ENCODE data around the gene PTPRD. TPM values are rescaled to one million over a fixed set of nuclear protein-coding genes. Genes with fewer than 3 reads are reported as not detected.
A peak's percentile ranks its signal among the peaks of the same experiment; 100 is the strongest.

Gene PTPRD
- total and polyA plus RNA-seq, 2 donors from 2014 or later = 6.4 to 78.9 TPM

DNA sequence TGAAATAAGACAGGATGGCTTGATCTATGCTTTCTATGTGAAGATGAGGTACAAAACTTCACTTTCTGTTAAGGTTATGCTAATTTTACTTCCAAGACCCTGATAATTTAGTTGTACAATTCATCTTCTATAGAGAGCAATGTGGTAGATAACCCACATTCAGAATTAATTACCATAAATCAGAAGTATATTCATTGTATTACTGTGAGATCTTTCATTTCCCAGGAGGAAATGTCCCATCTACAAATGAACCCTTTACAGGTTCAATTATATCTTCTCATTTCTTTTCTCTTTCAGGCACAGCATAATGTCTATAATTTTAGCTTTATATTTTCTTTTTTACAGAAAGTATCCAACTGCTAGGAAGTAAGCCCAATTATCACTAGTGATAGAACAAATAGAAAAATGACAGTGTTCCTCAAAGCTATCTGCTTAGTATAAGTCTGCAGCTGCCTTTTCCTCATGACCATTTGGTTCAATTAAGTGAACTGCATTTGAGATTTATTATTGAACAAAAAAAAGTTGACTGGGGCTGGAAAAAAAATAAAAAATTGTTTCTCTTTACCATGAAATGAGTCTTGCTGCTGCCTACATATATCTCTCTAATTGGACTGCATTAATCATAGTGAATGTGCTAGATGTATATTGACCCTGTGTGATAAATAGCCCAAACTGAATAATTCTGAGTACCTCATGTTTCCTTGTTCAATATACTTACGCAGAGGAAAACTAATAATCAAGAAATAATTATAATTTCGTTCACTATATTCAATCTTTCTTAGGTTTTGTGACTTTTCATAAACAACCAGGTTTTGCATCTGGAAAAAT, 1329.4 kb downstream of the PTPRD start:
- H3K9ac ChIP-seq (ENCODE audit: low read length in 3 of 3) = no peak overlapping the region
- DNase-seq (peak in 1 of 5 donors; percentile 4), FAIRE-seq (no peak)
- no peaks in the 10 kb centered on the region for H3K27me3 ChIP-seq (ENCODE audit: control insufficient read depth, insufficient read depth, low read length)
- TF ChIP-seq, protein P1, sequence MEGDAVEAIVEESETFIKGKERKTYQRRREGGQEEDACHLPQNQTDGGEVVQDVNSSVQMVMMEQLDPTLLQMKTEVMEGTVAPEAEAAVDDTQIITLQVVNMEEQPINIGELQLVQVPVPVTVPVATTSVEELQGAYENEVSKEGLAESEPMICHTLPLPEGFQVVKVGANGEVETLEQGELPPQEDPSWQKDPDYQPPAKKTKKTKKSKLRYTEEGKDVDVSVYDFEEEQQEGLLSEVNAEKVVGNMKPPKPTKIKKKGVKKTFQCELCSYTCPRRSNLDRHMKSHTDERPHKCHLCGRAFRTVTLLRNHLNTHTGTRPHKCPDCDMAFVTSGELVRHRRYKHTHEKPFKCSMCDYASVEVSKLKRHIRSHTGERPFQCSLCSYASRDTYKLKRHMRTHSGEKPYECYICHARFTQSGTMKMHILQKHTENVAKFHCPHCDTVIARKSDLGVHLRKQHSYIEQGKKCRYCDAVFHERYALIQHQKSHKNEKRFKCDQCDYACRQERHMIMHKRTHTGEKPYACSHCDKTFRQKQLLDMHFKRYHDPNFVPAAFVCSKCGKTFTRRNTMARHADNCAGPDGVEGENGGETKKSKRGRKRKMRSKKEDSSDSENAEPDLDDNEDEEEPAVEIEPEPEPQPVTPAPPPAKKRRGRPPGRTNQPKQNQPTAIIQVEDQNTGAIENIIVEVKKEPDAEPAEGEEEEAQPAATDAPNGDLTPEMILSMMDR (IDR thresholded peaks at IDR 0.05; ENCODE audit: borderline replicate concordance, extremely low read depth, insufficient read depth) = no peak
- no peak overlapping the region for H3K4me3 ChIP-seq (ENCODE audit: low read length in 3 of 3)
- no peaks in the 10 kb centered on the region for H3K36me3 ChIP-seq (ENCODE audit: control insufficient read depth in 2 of 3, insufficient read depth in 3 of 3, low read length in 3 of 3)
- no peak overlapping the region for H3K27ac ChIP-seq (ENCODE audit: low read depth in 2 of 2, low read length in 2 of 2)
- H3K9me3 ChIP-seq (ENCODE audit: control insufficient read depth in 2 of 3, insufficient read depth in 1 of 3, low read length in 3 of 3) = no peaks in the 10 kb centered on the region
- H3K4me1 ChIP-seq (ENCODE audit: control insufficient read depth in 2 of 3, insufficient read depth in 2 of 3, low read depth in 1 of 3, low read length in 3 of 3) = no peaks in the 10 kb centered on the region
- intact Hi-C loops (cut with DNase I) = no loop called here

GRCh38 chr9:9275601-9276000, 1337.2 kb downstream of the PTPRD start:
- intact Hi-C loops (cut with DNase I) = no loop called here
- FAIRE-seq (no peak), DNase-seq (no peak)
- Histone ChIP-seq H3K27me3 (ENCODE audit: control insufficient read depth, insufficient read depth, low read length) (no peaks in the 10 kb centered on the region), H3K27ac (ENCODE audit: low read depth in 2 of 2, low read length in 2 of 2) (no peak overlapping the region), H3K9ac (ENCODE audit: low read length in 3 of 3) (no peak overlapping the region), H3K36me3 (ENCODE audit: control insufficient read depth in 2 of 3, insufficient read depth in 3 of 3, low read length in 3 of 3) (no peaks in the 10 kb centered on the region), H3K4me1 (ENCODE audit: control insufficient read depth in 2 of 3, insufficient read depth in 2 of 3, low read depth in 1 of 3, low read length in 3 of 3) (no peaks in the 10 kb centered on the region), H3K4me3 (ENCODE audit: low read length in 3 of 3) (no peak overlapping the region), H3K9me3 (ENCODE audit: control insufficient read depth in 2 of 3, insufficient read depth in 1 of 3, low read length in 3 of 3) (no peaks in the 10 kb centered on the region)
- TF ChIP-seq, protein P1 (IDR thresholded peaks at IDR 0.05; ENCODE audit: borderline replicate concordance, extremely low read depth, insufficient read depth) = no peak

DNA sequence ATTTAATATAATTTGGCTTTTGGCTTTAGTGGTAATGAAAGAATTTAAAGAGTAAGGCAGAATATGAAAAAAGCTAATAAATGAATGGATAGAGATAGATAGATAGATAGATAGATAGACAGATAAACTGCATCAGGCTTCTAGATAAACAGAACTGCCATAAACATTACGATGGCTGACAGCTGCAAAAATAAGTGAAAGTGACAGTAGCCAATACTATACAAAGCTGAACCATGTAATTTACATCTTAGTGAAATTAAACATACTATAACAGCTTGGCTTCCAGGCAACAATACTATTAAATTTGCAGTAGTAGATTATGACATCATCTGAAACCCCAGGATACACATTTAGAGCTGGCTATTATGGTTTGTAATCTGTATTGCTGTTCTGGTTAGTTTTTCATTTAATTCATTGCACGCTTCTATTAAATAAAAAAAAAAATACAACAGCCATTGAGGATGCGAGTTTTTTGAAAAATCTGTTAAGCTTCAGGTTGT, 1354.8 kb downstream of the PTPRD start:
- H3K4me1 ChIP-seq (ENCODE audit: control insufficient read depth in 2 of 3, insufficient read depth in 2 of 3, low read depth in 1 of 3, low read length in 3 of 3) = no peaks in the 10 kb centered on the region
- no peaks in the 10 kb centered on the region for H3K27me3 ChIP-seq (ENCODE audit: control insufficient read depth, insufficient read depth, low read length)
- TF ChIP-seq, protein P1 (IDR thresholded peaks at IDR 0.05; ENCODE audit: borderline replicate concordance, extremely low read depth, insufficient read depth) = no peak
- FAIRE-seq (no peak), DNase-seq (peak in 1 of 5 donors; percentile 12)
- H3K9ac ChIP-seq (ENCODE audit: low read length in 3 of 3) = no peak overlapping the region
- intact Hi-C loops (cut with DNase I) = no loop called here
- H3K36me3 ChIP-seq (ENCODE audit: control insufficient read depth in 2 of 3, insufficient read depth in 3 of 3, low read length in 3 of 3) = no peaks in the 10 kb centered on the region
- H3K27ac ChIP-seq (ENCODE audit: low read depth in 2 of 2, low read length in 2 of 2) = no peak overlapping the region
- H3K9me3 ChIP-seq (ENCODE audit: control insufficient read depth in 2 of 3, insufficient read depth in 1 of 3, low read length in 3 of 3) = no peaks in the 10 kb centered on the region
- no peak overlapping the region for H3K4me3 ChIP-seq (ENCODE audit: low read length in 3 of 3)

Measured in kidney (tissue), 14 donors.